Common myeloid progenitor, CD34-positive (primary cell): Measurements from ENCODE around the gene DCTPP1.
"Not testable (repeated sequence)": the region's sequence is repeated elsewhere in the genome, so short reads cannot be mapped to it uniquely, and the experiment has no call there.

Experiments
- CTCF ChIA-PET: fragments of 350-600 bp; sonication (Branson Sonifier 250); formaldehyde crosslinking; loops from one replicate; lab custom pipeline; 2021; ENCODE audit warnings: antibody characterized with exemption; lab: Charles Lee
- POLR2A ChIA-PET: fragments of 350-600 bp; sonication (Branson Sonifier 250); formaldehyde crosslinking; loops from one replicate; lab custom pipeline; 2021; ENCODE audit warnings: antibody characterized with exemption; lab: Charles Lee
- DNase-seq, 3 donors: peaks; one replicate each; pipeline versions ENCODE4 v3.0.0 to v3.0.0-alpha.2; 2013
- H3K27ac ChIP-seq, 2 experiments: 1 replicate in 1 of 2; 2 replicates in 1 of 2; pipeline ENCODE4 v1.7.0; 2013; ENCODE audit warnings: inconsistent platforms in 2 of 2, low read length in 2 of 2, mild to moderate bottlenecking in 2 of 2, low read depth in 1 of 2, moderate library complexity in 1 of 2; ENCODE audit not compliant: severe bottlenecking in 2 of 2, insufficient read depth in 1 of 2, poor library complexity in 1 of 2
- H3K27me3 ChIP-seq, 5 experiments: replicated peaks in 2 of 5; 1 replicate in 3 of 5; 2 replicates in 2 of 5; pipeline versions ENCODE4 v1.6.1 to v1.7.0; 2013; ENCODE audit warnings: low read length in 4 of 5, mild to moderate bottlenecking in 2 of 5, moderate library complexity in 2 of 5, inconsistent platforms in 1 of 5; ENCODE audit not compliant: insufficient read depth in 5 of 5, control insufficient read depth in 4 of 5
- H3K36me3 ChIP-seq, 4 experiments: 1 replicate in 2 of 4; 2 replicates in 2 of 4; pipeline versions ENCODE4 v1.6.1 to v1.7.0; 2013; ENCODE audit warnings: low read length in 3 of 4, control low read depth in 1 of 4, mild to moderate bottlenecking in 1 of 4; ENCODE audit not compliant: control insufficient read depth in 4 of 4, insufficient read depth in 4 of 4
- H3K4me1 ChIP-seq, 4 experiments: 1 replicate in 3 of 4; 2 replicates in 1 of 4; pipeline versions ENCODE4 v1.6.1 to v1.7.1; 2013; ENCODE audit warnings: low read length in 3 of 4, mild to moderate bottlenecking in 3 of 4, control low read depth in 1 of 4, inconsistent platforms in 1 of 4, moderate library complexity in 1 of 4; ENCODE audit not compliant: control insufficient read depth in 4 of 4, insufficient read depth in 4 of 4; ENCODE audit errors: control extremely low read depth in 1 of 4
- H3K4me3 ChIP-seq, 7 experiments: 1 replicate in 4 of 7; 2 replicates in 3 of 7; pipeline versions ENCODE4 v1.5.1 to v1.7.0; 2013; ENCODE audit warnings: mild to moderate bottlenecking in 7 of 7, low read length in 6 of 7, moderate library complexity in 6 of 7, inconsistent platforms in 2 of 7, low read depth in 2 of 7, control low read depth in 1 of 7; ENCODE audit not compliant: insufficient read depth in 4 of 7, control insufficient read depth in 1 of 7; ENCODE audit errors: extremely low read depth in 1 of 7
- H3K9me3 ChIP-seq, 5 experiments: 1 replicate in 4 of 5; 2 replicates in 1 of 5; pipeline versions ENCODE4 v1.6.1 to v1.7.1; 2013; ENCODE audit warnings: low read length in 4 of 5, mild to moderate bottlenecking in 2 of 5, inconsistent platforms in 1 of 5, low read depth in 1 of 5, moderate library complexity in 1 of 5; ENCODE audit not compliant: control insufficient read depth in 4 of 5, insufficient read depth in 2 of 5; ENCODE audit errors: control extremely low read depth in 1 of 5
- WGBS: methylation state at CpG from one replicate; pipeline ENCODE4 v1.1.5; 2013; ENCODE audit not compliant: insufficient coverage; 5-methylcytosine and 5-hydroxymethylcytosine counted together

Gene DCTPP1

DNA sequence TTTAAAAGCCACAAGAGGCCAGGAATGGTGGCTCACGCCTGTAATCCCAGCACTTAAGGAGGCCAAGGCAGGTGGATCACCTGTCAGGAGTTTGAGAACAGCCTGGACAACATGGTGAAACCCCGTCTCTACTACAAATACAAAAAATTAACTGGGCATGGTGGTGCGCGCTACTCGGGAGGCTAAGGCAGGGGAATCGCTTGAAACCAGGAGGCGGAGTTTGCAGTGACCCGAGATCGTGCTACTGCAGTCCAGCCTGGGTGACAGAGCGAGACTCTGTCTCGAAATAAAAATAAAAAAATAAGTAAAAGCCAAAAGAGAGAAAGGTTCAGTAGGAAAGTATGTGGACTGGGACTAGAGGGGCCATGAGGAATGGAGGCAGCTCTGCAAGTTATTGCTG lies 29.6 kb upstream of the DCTPP1 start:
- no peaks in the 10 kb centered on the region for H3K9me3 ChIP-seq
- ChIA-PET POLR2A (interaction anchor here (1.8 kb wide), 1 partner anchor 13 kb away, joined by 8 read pairs; the partner anchor contains the start of gene ITGAL), CTCF (interaction anchor here (0.8 to 6.0 kb wide), 8 partner anchors 9 to 76 kb away, joined by 3 to 37 read pairs (median 4); partner anchors contain the start of genes DCTPP1, ITGAL and SEPHS2)
- no peaks in the 10 kb centered on the region for H3K36me3 ChIP-seq
- peak overlapping the region; percentile 88 to 91 for H3K27ac ChIP-seq
- WGBS = 93% methylated on average over 10 of the region's 11 CpGs
- H3K27me3 ChIP-seq = no peaks in the 10 kb centered on the region
- peak overlapping the region in 2 of 7 experiments; percentile 31 to 60 for H3K4me3 ChIP-seq
- H3K4me1 ChIP-seq = peaks cover 13 to 61% (median 39%) of the 10 kb centered on the region in 4 experiments
- no peak for DNase-seq

DNA sequence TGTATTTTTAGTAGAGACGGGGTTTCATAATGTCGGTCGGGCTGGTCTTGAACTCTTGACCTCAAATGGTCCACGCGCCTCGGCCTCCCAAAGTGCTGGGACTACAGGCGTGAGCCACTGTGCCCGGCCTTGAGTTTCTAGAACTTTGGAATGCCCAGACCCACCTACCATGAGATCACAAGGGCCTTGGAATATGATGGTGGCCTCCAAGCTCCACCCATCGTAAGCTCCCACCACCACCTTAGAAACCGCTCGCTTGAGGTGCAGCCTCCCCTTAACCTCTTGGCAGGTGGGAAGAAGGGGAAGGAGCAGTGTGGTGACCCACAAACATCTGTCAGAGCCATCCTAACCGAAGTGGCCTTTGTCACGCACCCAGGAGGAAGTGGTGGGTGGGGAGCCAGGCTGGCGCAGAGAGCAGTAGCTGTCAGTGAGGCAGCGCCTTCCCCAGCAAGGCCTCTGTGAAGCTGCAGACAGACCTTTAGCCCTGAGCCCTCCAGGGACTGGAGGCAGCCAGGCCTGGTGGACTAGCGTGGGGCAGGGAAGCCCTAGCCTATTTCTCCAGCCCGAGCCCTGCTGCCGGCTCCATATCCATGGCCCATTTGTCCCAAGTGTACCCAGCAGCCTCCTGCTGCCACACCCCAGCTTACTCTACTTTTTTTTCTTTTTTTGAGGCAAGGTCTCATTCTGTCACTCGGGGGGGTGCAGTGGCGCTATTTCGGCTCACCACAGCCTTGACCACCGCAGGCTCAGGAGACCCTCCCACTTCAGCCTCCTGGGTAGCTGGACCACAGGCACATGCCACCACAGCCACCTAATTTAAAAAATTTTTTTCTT lies 28.9 kb upstream of the DCTPP1 start:
- Histone ChIP-seq H3K4me1 (peaks cover 13 to 67% (median 39%) of the 10 kb centered on the region in 4 experiments), H3K4me3 (peak overlapping the region in 2 of 7 experiments; percentile 31 to 60), H3K27ac (peak overlapping the region; percentile 88 to 91), H3K27me3 (no peaks in the 10 kb centered on the region), H3K36me3 (no peaks in the 10 kb centered on the region), H3K9me3 (no peaks in the 10 kb centered on the region)
- DNase-seq = peak; percentile 94 to 99 (median 99)
- ChIA-PET CTCF (interaction anchor here (0.6 to 6.0 kb wide), 9 partner anchors 9 to 380 kb away, joined by 3 to 37 read pairs (median 4); partner anchors contain the start of genes DCTPP1, ITGAL and SEPHS2), POLR2A (interaction anchor here (0.6 to 1.8 kb wide), 5 partner anchors 9 to 33 kb away, joined by 3 to 8 read pairs (median 3); partner anchors contain the start of genes ITGAL and SEPHS2)
- WGBS = 49% methylated on average over 16 of the region's 22 CpGs

DNA sequence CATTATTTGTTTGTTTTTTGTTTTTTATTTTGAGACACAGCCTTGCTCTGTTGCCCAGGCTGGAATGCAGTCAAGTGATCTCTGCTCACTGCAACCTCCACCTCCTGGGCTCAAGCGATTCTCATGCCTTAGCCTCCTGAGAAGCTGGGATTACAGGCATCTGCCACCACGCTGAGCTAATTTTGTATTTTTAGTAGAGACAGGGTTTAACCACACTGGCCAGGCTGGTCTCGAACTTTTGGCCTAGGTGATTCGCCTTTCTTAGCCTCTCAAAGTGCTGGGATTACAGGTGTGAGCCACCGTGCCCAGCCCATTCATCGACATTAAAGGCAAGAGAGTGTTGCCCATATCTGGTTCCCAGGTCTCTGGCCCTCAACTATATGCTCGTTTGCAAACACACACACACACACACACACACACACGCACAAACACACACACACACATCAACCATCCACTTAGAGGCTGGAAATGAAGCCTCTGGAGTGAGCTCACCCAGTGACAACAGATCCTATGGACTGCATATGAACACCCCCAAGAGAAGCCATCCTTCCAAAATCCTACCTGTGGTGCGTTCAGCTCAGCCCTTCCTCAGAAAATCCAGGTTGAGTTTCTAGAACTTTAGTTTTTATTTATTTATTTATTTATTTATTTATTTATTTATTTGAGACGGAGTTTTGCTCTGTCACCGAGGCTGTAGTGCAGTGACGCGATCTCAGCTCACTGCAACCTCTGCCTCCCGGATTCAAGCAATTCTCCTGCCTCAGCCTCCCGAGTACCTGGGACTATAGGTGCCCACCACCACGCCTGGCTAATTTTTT lies 28.1 kb upstream of the DCTPP1 start:
- H3K9me3 ChIP-seq = no peaks in the 10 kb centered on the region
- no peaks in the 10 kb centered on the region for H3K27me3 ChIP-seq
- WGBS = 91% methylated on average over 13 of the region's 16 CpGs
- peaks cover 13 to 75% (median 39%) of the 10 kb centered on the region in 4 experiments for H3K4me1 ChIP-seq
- peak in 1 of 3 donors; percentile 26 for DNase-seq
- CTCF ChIA-PET = interaction anchor here (0.9 to 6.0 kb wide), 11 partner anchors 10 to 89 kb away, joined by 3 to 37 read pairs (median 4); partner anchors contain the start of genes DCTPP1, ITGAL and SEPHS2
- POLR2A ChIA-PET = interaction anchor here (0.6 to 1.8 kb wide), 5 partner anchors 8 to 34 kb away, joined by 3 to 8 read pairs (median 3); partner anchors contain the start of genes ITGAL and SEPHS2
- no peaks in the 10 kb centered on the region for H3K36me3 ChIP-seq
- H3K4me3 ChIP-seq = no peak overlapping the region
- H3K27ac ChIP-seq = peak overlapping the region in 1 of 2 experiments; percentile 91

DNA sequence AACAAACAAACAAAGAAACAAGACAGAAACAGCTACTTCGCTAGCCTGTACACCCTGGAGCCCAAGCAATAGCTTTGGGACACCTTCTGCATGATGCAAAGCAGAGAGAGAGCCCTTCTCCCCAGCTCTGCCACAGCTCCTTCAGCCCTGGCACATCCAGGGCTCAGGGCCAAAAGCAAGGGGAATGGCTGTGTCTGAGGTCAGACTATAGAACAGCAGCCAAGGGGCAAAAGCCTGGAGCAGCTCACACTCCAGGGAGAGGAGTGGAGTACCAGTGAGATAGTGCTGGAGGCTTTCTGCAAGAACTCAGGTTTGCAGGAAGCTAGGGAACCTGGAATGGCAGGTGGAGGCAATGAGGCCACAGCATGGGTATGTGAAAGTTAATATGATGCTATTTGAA lies 27.4 kb upstream of the DCTPP1 start:
- Histone ChIP-seq H3K9me3 (no peaks in the 10 kb centered on the region), H3K36me3 (no peaks in the 10 kb centered on the region), H3K27ac (no peak overlapping the region), H3K4me3 (no peak overlapping the region), H3K27me3 (no peaks in the 10 kb centered on the region), H3K4me1 (peaks cover 17 to 82% (median 39%) of the 10 kb centered on the region in 4 experiments)
- DNase-seq = no peak
- WGBS = no CpG with 5 or more reads among the region's 1 CpG
- ChIA-PET POLR2A (no interaction called here), CTCF (interaction anchor here (1.0 to 6.0 kb wide), 6 partner anchors 10 to 28 kb away, joined by 3 to 37 read pairs (median 4); partner anchors contain the start of genes DCTPP1, ITGAL and SEPHS2)

DNA sequence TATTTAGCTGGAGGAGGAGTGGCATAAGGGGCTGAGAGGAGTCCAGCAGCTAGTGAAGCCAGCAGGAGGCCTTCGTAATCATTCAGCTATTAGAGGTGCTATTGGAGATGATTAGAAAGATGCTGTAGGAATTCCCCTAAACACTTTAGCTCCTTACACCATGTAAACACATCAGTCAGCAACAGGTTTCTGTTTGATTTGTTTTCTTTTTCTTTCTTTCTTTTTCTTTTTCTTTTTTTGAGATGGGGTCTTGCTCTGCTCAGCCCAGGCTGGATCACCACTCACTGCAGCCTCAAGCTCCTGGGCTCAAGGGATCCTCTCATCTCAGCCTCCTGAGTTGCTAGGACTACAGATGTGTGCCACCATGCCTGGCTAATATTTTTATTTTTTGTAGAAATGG lies 26.5 kb upstream of the DCTPP1 start:
- no peaks in the 10 kb centered on the region for H3K9me3 ChIP-seq
- no peak for DNase-seq
- no peak overlapping the region for H3K4me3 ChIP-seq
- WGBS = no CpG with 5 or more reads among the region's 1 CpG
- H3K27ac ChIP-seq = no peak overlapping the region
- POLR2A ChIA-PET = no interaction called here
- CTCF ChIA-PET = interaction anchor here (0.5 to 6.0 kb wide), 7 partner anchors 9 to 182 kb away, joined by 3 to 37 read pairs (median 3); partner anchors contain the start of genes ITGAL and SEPHS2
- peaks cover 21 to 76% (median 35%) of the 10 kb centered on the region in 4 experiments for H3K4me1 ChIP-seq
- H3K27me3 ChIP-seq = no peaks in the 10 kb centered on the region
- H3K36me3 ChIP-seq = no peaks in the 10 kb centered on the region

DNA sequence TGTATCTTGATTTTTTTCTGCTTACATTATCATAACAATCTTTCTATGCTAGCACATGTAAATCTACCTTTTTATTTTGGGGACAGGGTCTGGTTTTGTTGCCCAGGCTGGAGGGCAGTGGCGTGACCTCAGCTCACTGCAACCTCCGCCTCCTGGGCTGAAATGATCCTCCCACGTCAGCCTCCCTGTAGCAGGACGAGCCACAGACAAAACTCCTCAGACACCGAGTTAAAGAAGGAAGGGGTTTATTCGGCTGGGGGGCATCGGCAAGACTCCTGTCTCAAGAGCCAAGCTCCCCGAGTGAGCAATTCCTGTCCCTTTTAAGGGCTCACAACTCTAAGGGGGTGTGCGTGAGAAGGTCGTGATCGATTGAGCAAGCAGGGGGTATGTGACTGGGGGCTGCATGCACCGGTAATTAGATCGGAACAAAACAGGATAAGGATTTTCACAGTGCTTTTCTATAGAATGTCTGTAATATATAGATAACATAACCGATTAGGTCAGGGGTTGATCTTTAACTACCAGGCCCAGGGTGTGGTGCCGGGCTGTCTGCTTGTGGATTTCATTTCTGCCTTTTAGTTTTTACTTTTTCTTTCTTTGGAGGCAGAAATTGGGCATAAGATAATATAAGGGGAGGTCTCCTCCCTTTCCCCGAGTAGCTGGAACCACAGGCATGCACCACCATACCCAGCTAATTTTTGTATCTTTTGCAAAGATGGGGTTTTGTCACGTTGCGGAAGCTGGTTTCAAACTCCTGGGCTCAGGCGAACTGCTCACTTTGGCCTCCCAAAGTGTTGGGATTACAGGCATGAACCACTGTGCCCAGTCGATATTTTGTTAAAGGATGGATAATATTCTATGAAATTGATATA lies 23.1 kb upstream of the DCTPP1 start:
- POLR2A ChIA-PET, H3K27me3 ChIP-seq, H3K27ac ChIP-seq, H3K4me3 ChIP-seq, H3K9me3 ChIP-seq, H3K36me3 ChIP-seq, DNase-seq: not testable (repeated sequence)
- CTCF ChIA-PET = interaction anchor here (2.3 kb wide), 1 partner anchor 20 kb away, joined by 5 read pairs; the partner anchor contains the start of gene ITGAL
- WGBS = 78% methylated on average over 9 of the region's 20 CpGs
- H3K4me1 ChIP-seq = peaks cover 7 to 55% (median 11%) of the 10 kb centered on the region in 4 experiments
